OCI-LY1 (cell line): Measurements from ENCODE around the gene TSACC.

Experiments
- CTCF ChIP-seq: fragments of 200-600 bp; sonication (generic), shearing (Covaris generic); IDR thresholded peaks from 2 replicates; pipeline ENCODE4 v1.5.1; 2017; ENCODE audit warnings: mild to moderate bottlenecking, antibody characterized with exemption, low read length, moderate library complexity, mixed read lengths
- EZH2 ChIP-seq: fragments of 200-600 bp; sonication (generic), shearing (Covaris generic); IDR thresholded peaks from 2 replicates; pipeline ENCODE4 v1.8.0; 2017; ENCODE audit warnings: borderline replicate concordance, mixed run types, mild to moderate bottlenecking, antibody characterized with exemption, low read length, moderate library complexity, mixed read lengths

GRCh38 chr1:156394082-156394481, 55.8 kb downstream of the TSACC start:
- no peak for TF ChIP-seq CTCF
- TF ChIP-seq EZH2 = no peak
